ENCODE results near the gene LHFPL3.
"Not testable (repeated sequence)": the region's sequence is repeated elsewhere in the genome, so short reads cannot be mapped to it uniquely, and the experiment has no call there.

Gene LHFPL3

DNA sequence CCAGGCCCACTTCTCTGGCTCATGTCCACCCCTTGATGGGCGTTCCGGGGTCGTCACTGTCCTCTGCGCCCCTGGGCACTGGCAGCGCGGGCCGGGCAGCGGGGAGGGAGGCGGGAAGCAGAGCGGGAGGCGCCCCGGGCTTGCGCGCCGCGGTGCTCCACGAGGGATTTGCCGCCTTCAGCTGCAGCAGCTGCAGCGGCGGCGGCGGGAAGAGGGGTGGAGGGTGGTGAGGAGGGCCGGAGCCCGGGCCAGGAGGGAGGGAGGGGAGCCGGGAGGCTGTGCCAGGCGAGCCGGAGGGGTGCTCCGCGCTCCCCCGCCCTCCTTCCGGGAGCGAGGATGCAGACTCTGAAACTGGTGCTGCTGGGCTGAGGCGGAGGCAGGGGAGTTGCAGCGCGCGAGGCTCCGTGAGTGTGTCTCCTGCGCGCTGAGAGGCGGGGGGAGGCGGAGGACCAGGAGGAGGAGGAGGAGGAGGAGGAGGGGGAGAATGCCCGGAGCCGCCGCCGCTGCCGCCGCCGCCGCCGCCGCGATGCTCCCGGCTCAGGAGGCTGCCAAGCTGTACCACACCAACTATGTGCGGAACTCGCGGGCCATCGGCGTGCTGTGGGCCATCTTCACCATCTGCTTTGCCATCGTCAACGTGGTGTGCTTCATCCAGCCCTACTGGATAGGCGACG lies at the start of gene LHFPL3:
Gene LHFPL3 (plus strand): TSS at position 308 of the 674 bp plus-strand sequence.
- DNase-seq, result peak; percentile 57

DNA sequence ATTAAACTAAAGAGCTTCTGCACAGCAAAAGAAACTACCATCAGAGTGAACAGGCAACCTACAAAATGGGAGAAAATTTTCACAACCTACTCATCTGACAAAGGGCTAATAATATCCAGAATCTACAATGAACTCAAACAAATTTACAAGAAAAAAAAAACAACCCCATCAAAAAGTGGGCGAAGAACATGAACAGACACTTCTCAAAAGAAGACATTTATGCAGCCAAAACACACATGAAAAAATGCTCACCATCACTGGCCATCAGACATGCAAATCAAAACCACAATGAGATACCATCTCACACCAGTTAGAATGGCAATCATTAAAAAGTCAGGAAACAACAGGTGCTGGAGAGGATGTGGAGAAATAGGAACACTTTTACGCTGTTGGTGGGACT lies 46.7 kb upstream of the LHFPL3 start:
- DNase-seq, result not testable (repeated sequence)

DNA sequence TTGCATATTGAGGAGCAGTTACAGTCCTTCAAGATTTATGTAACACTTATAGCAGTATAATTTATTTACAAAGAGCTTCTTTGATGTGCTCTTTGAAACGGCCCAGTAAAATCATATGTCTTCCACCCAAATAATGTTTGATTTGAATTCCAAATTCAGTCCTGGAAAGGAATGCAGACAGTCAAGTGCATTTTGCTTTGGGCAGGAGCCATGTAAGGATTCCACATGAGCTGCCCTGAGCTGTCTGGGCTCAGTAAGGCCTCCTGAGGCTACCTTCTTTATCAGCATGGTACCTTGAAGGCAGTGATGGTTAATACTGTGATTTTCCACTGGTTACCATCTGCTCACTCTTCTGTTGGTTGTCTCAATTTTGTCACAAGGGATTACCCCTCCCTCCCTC lies 41.6 kb upstream of the LHFPL3 start:
- no peak for DNase-seq

DNA sequence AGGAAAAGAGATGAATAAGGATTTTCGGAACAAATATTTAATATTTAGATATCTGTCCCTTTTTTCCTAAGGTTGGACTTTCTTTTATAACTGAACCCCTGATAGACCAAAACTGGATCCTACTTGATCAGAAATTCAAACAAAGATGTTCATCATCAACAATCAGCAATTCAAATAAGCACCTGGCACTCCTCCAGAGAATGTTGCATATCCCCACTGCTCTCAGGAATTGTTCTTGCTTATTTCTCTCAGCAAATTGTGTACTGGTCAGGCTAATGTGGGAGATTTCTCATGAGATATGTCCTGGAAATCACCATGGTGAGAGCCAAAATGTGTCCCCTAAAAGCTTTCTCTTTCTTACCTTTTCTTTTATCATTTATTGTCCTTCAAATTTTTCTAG lies 40.3 kb upstream of the LHFPL3 start:
- DNase-seq, result peak; percentile 53

DNA sequence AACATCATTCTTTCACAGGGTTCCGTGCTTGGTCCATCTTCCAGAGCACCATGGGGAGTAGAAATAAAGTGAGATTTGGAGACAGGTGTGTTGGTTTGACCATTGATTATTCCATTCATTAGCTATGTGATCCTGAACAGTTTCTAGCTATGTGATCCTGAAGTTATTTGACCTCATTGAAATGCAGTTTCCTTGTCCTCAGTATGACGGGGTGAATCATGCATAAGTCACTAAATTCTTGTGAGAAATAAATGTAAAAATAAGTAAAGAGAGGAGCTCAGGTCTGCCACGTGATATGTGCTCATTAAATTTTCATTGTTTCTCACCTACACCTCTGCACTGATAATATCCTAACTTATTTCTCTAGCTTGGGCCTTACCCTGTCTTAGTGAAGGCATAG lies 34.1 kb upstream of the LHFPL3 start:
- no peak for DNase-seq

DNA sequence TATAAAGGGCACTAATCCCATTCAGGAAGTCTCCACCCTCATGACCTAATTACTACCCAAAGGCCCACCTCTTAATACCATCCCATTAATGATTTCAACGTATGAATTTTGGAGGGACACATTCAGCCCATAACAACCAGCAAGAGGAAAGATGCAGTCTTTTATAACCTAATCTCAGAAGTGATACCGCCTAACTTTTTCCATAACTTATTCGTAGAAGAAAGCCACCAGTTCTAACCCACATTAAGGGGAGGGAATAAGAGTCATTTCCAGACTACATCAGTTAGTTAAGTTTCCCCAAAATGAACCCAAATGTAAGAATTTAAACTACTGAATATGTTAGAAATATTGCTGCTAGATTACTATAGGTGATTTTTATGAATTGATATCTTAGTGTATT lies 32.1 kb upstream of the LHFPL3 start:
- no peak for DNase-seq

DNA sequence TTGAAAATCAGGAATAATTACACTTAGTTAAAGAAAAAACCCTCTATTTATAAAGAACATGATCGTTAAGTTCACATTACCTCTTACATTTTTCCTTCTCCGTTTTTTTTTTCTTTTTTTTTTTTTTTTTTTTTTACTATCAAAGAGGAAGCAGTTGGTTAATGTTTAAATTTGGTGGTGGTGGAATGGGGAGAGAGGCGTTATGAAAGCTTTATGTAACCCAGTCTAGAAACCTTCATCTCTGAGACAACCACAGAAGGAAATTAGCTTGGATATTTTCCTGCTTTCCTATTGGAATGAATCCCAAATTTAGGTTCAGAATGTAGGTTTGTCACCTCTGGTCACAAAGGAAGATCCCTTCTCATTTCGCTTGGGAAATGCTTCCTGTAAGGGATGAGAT lies 31.5 kb upstream of the LHFPL3 start:
- DNase-seq, result no peak

DNA sequence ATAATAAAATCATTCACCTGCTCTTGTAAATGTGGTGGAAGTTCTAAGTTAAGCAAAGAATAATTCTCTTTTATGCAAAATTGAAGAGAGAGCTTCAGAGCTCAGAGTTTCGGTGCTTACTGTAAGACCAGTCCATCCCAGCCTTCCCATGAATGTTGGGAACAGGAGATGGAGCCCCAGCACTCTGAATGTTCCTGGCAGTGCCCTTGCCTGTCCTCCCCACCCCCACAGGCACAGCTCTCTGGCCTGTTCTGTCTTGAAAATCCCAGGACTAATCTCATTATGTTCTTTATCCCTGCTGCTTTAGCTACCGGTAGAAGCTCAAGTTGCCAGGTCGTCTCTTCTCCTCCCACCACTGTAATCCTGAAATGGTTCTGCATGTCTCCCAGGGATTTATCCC lies 29.1 kb upstream of the LHFPL3 start:
- no peak for DNase-seq

DNA sequence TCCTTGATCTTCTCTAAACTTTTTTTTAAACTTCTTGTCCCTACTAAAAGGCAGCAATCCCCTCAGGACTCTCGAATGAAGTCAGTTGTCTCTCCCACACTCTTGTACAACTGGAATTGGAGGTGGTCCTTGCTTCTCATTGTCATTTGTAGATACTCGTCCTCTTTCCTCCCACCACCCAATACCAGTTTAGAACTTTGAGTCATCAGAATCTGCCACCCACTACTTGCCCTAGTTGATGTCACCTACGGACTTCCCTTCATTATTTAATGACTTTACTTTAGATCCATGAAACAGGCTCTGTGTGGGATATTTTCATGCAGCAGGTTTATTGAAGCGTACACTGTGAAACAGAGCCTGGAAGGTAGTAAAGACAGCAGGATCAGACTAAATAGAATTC lies 28.6 kb upstream of the LHFPL3 start:
- no peak for DNase-seq

DNA sequence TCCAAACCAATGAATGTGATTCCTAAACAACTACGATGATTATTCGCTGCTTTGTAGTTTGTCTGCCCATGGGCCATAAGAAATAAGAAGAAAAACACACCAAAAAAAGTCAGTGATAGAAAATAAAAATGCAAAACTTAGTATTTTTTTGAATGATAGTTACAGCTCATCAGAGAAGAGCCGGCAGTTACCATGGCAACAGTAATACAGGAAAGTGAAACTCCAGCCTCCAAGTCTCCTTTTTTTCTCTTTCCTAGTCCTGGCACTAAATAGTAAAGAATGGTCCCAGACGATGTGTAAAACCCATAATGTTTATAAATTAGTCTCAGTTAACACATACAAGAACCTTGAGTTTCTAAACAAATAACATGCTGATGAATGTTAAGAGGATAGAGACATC lies 21.6 kb upstream of the LHFPL3 start:
- no peak for DNase-seq

DNA sequence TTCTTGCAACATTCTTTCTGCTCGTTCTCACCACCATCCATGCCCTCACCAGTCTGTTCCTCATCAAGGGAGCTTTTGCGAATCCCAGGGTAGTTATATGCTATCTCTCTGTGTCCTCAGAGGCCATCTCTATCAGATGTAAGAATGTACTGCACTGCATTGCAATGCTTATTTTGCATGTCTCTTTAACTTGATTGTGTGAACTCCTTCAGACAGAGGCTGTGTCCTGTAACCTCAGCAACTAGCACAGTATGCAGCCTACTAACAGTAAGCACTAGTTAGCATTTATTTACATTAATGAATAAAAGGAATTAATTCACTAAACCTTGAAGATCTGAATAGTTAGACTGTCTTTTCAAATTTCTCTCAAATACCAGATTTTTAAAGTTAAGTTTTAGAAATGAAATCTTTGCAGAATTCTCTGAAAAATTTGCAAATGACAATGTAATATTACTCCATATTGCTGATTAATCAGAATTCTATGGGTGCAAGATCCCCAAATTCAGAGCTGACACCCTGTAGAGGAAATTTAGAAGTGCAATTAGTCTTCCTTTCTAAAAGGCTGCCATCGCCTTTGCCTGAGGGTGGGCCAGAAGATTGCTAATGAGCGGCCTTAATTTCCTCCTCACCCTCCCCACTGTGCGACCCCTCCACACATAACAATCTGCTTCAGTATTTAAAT lies 10.3 kb upstream of the LHFPL3 start:
- DNase-seq, result no peak

DNA sequence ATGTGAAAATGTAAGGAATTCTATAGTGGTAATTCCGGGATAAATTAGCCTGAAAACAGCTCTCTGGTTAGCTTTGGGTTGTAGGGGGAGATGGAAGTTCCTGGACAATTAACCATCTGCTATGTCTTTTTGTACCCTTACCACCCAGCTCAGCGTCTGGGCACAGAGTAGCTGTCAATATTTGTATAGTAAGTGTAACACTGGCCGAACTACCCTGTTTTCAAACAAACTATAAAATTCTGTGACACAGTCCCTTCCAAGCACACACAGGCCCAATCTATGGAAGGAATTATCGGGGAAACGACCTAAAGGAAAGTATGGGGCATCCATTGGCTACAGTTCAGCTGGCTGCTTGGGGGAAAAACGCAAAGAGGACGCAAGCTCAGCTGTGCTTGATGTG lies 869 bp upstream of the LHFPL3 start:
- DNase-seq, result no peak

DNA sequence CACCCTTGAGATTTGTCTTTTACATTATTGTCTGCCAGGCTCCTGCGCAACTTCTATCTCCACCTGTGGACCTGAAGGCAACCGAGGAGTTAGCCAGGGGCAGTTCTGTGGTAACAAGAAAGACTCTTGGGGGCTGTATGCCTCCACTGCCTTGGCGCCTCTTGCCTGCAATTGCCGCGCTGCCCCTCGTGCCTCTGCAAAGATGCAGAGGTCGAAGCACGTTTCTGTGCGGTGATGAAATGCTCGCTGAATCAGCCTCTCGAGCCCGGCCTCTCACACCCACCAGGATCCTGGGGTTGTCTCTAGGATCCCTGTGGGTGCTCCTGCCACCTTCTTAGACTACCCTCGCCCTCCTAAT lies 486 bp upstream of the LHFPL3 start:
- no peak for DNase-seq

DNA sequence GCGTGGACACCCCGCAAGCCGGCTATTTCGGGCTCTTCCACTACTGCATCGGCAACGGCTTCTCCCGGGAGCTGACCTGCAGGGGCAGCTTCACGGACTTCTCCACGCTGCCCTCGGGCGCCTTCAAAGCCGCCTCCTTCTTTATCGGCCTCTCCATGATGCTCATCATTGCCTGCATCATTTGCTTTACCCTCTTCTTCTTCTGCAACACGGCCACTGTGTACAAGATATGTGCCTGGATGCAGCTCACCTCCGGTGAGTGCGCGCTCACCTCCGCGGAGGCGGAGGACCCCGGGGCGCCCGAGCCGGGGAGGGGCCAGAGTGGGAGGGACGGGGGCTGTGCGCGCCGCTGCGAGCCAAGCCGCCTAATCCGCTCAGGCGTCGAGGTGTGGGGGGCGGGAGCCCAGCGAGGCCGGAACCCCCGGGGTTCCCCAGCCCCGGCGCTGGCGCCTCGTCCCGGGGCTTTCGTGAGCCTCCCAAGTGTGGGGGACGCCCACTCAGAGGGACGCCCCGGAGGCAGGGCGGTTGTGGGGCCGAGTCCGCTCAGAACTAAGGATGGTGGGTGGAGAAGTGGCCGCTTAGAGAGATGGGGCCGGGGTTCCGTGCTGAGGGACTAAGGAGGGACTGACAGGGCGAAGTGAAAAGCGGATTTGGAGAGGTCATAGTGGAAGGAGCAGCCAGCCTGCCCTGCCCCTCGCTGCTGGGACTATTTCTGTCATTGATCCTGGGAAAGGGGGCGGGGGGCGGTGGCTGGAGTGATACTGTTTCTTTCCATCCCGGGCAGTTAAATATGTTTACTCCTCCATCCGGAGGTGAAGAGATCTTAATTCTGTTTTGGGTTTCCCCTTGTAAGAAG lies 795 bp downstream of the LHFPL3 start:
- no peak for DNase-seq

DNA sequence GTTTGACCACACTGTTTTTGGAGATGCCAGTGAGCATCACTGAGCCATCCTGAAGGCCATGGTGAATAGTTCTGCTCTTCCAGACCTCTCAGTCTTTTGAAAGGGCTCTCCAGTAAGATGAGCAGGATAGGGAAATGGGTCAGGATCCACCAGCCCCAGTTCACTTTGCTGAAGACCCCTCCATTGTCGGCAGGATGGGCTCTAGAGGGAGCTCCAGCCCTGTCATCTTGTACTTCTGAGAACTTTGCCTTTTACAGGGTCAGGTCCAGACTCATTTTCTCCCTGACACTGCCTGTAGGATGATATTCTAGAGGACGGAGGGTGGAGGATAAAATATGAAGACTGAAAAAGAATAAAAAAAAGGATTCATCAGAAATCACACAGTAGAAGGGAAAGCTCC lies 13.1 kb downstream of the LHFPL3 start:
- DNase-seq, result peak; percentile 55

DNA sequence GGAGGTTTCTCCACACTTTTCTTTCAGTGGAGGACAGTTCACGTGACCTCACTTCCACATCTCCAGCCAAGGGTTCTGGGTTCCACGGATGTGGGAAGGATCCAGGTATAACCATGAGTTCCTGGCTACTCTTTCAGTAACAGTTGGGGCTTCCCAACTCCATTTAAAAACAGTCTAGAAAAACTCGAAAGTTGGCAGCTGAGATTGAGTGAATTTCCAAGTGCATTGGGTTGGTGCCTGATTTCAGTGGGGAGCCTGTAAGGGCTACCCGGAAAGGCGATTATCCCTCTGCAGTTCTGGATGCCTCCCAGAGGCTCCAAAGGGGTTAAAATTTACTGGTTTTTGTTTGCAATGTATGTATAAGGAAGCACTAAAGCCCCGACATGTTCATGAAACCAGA lies 24.3 kb downstream of the LHFPL3 start:
- DNase-seq, result no peak

DNA sequence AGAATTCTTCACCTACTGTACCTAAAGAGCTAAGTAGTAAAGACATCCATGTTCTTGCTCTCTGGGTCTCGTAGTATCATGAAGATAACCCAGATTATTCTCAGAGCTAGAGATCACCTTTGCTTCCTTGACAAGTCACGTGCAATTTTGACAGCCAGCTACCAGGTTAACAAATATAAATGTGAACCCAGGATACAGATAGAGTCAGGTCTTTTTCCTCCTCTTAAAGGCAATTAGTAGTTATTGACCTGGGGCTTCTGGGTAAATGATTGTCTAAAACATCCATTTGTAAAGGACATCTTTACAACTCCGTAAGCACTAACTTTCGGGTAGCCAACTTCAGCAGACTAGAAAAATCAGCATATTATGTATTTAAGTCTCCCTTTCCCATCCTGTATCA lies 28.8 kb downstream of the LHFPL3 start:
- DNase-seq, result no peak

DNA sequence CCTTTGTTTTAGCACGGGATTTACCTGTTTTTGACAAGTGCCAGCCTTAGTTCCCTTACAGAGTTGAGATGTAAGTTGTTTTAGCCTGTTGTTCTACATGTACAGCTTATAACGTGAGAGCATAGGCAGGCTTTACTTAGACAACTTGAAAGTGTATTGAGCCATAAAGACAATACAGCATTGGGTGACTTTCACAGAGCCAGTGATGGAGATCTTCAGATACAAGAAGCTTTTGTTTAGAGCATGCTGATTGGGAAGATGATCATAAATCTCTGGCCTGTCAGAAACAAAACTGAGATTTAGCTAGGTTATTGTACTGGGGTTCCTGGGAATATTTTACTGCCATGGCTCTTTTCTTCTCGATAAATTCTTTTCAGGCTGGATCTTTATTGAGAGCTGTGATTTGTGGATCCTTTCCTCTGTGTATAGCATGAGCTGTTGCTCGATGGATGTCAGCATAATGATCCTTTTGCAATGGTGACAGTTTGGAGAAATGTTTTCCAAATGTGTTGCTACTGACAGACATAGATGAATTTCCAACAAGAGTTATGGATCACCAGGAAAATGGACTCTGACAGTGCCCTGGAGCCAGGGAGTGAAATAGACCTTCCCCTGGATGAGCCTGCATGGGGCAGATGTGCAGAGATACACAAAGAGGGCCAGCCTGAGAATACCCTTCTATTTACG lies 30.2 kb downstream of the LHFPL3 start:
- no peak for DNase-seq

DNA sequence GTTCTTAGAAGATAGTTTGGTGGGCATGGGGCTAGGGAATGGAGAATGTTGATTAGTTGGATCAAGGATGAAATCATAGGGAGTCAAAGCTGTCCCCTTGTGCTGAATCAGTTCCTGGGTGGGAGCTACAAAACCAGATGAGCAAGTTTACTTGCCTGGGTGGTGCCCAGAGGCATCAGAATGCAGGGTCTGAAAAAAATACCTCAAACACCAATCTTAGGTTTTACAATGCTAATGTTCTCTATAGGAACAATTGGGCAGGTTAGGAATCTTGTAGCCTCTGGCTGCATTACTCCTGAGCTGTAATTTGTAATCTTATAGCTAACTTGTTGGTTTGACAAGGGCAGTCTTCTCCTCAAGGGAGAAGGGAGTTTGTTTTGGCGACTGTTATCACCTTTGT lies 34.4 kb downstream of the LHFPL3 start:
- no peak for DNase-seq

DNA sequence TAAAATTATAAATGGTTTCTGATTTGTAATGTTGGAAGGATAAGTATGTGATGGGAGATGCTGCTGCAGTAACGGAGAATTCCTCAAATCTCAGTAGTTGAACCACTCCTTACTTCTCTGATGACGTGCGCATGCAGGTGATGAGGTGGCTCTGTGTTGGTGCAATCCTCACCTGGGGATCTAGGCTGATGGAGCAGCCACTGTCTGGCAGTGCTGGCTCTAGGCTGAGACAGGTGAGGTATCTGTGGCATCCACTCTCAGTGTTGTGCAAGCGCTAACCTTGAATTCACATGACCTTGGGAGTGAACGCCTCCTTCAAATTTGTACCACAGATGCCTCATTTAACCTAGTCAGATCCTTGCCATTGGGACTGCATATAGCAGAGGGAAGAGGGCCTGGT lies 35.0 kb downstream of the LHFPL3 start:
- DNase-seq, result no peak

DNA sequence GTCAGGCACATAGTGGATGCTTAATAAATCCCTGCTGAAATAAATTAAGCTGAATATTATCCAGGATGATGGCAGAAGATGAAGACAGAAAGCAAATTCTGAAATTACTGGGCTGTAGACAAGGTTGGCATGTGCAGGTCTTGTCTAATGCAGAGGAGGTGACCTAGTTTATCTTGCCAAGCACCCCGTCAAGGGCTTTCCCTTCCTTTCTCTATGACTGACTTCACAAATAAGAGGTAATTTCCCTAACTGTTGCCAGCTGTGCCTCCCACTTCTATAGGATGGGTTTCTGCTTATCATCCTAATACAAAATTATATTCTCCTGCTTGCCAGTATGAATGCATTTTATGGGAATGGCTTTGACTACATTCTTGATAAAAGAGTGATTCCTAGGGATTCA lies 38.0 kb downstream of the LHFPL3 start:
- no peak for DNase-seq

DNA sequence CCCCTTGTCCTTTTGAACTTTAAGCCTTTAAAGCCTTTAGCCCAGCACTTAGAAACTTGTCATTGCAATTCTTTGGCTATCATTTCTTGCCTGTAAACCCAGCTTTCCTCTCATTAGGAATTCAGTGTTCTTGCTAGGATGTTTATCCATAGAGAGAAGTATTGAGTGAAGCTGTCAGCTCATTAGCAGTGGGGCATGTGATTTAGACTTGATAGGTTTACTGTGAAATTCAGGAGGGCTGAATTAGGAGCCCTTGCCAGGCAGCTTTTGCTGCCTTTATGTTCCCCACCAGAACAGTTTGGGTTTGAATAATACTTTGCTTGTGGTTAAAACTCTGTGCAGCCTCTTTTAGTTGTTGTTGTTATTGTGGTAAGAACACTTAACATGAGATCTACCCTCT lies 39.5 kb downstream of the LHFPL3 start:
- DNase-seq, result no peak

DNA sequence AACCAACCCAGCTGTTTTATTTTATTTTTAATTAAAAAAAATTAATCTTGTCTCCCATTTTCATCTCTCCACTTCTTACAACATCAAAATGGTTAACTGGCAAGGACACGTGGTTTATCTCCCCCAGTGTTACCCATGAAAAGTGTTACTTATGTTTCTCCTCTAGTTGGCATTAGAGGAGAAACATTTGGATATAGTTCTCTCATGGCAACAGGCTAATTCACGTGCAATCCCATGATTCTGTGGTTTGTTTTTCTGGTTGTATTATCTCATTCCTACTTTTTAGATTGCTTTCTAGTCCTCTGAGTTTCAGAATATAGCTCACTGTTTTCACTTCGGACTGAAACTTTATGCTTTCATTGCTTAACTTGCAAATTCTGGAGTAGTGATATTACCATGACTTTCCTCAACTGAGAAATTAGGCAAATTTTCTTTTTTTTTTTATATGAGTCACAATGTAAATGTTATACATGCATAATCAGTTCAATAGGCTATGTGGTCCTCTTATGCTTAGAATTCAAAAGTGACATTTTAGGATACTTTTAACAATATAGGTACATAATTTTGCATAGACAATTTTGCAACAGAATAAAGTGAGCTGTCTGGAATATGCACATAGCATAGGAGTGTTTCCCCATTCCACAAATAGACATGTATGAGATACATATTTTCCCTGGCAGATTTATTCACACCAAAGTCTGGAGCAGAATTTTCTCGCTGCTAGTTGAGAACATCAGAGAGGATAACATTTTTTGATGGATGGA lies 43.0 kb downstream of the LHFPL3 start:
- no peak for DNase-seq

All from NCI-H526 treated with DMSO at 0.1 percent for 48 hours (cell line).